Uterus (tissue), 4 donors: ENCODE results near the gene FBXL22. TPM values are rescaled to one million over a fixed set of nuclear protein-coding genes. Genes with fewer than 3 reads are reported as not detected.

Experiments
- DNase-seq, 2 donors: peaks; one replicate each; pipeline ENCODE4 v3.0.0-alpha.2; 2019 to 2020
- H3K27ac ChIP-seq, 2 donors: fragments of 200-600 bp; sonication (generic); 1 replicate in 1 of 2; 2 replicates in 1 of 2; pipeline ENCODE4 v1.5.1; 2016 to 2018
- H3K27me3 ChIP-seq, 2 donors: fragments of 200-600 bp; sonication (generic); one replicate each; pipeline ENCODE4 v1.5.1; 2018 to 2019; ENCODE audit warnings: control low read depth in 1 of 2
- H3K36me3 ChIP-seq, 2 donors: fragments of 200-600 bp; sonication (generic); one replicate each; pipeline ENCODE4 v1.5.1; 2019; ENCODE audit warnings: control low read depth in 1 of 2
- H3K4me1 ChIP-seq, 2 donors: fragments of 200-600 bp; sonication (generic); one replicate each; pipeline ENCODE4 v1.5.1; 2018 to 2019; ENCODE audit warnings: control low read depth in 1 of 2
- H3K4me3 ChIP-seq, 2 donors: fragments of 200-600 bp; sonication (generic); 1 replicate in 1 of 2; 2 replicates in 1 of 2; pipeline ENCODE4 v1.5.1; 2018 to 2019; ENCODE audit warnings: mild to moderate bottlenecking in 1 of 2
- H3K9me3 ChIP-seq, 2 donors: fragments of 200-600 bp; sonication (generic); one replicate each; pipeline ENCODE4 v1.5.1; 2019; ENCODE audit warnings: control low read depth in 1 of 2
- CTCF ChIP-seq, 4 experiments: fragments of 200-600 bp in 2 of 4; fragments of 450-650 bp in 2 of 4; sonication (generic) in 2 of 4; IDR thresholded peaks; one replicate each; pipeline ENCODE4 v1.5.1; 2016 to 2019; ENCODE audit warnings: antibody characterized with exemption in 4 of 4, mild to moderate bottlenecking in 2 of 4, moderate library complexity in 1 of 4
- POLR2A ChIP-seq, 2 donors: fragments of 450-650 bp; IDR thresholded peaks; one replicate each; pipeline ENCODE4 v1.6.1; 2016; ENCODE audit warnings: antibody characterized with exemption in 2 of 2, mild to moderate bottlenecking in 1 of 2, moderate library complexity in 1 of 2
- intact Hi-C: fragments of 100-400 bp; cut with DNase I; formaldehyde crosslinking; loops from one replicate; pipeline ENCODE4 v1.15.1; 2023; ENCODE audit warnings: low total_unique reads
- total RNA-seq, 4 donors: library from RNA; depleted of rRNA in 3 of 4; stranded (reverse); fragments of >200 nt in 3 of 4; gene quantifications; one replicate each; pipeline versions ENCODE4 v1.1.0 to v1.2.4, GENCODE V29; 2014 to 2023
- donor health status: DM: yes; HTN: yes; CAD: no.

Gene FBXL22
- total RNA-seq, 4 donors from 2014 or later: 5.0 to 44.1 (median 25.2) TPM

GRCh38 chr15:63582179-63582578 is 15.0 kb upstream of the FBXL22 start:
- Histone ChIP-seq H3K27me3 (no peaks in the 10 kb centered on the region), H3K4me1 (no peaks in the 10 kb centered on the region), H3K36me3 (no peaks in the 10 kb centered on the region), H3K27ac (no peak overlapping the region), H3K4me3 (no peak overlapping the region), H3K9me3 (no peaks in the 10 kb centered on the region)
- DNase-seq: no peak
- intact Hi-C loops: no loop called here
- TF ChIP-seq POLR2A (IDR thresholded peaks at IDR 0.05): no peak

GRCh38 chr15:63582718-63583426 is 14.3 kb upstream of the FBXL22 start:
- no peaks in the 10 kb centered on the region for H3K27me3 ChIP-seq
- no peak overlapping the region for H3K4me3 ChIP-seq
- DNase-seq: no peak
- intact Hi-C loops: no loop called here
- no peaks in the 10 kb centered on the region for H3K9me3 ChIP-seq
- no peaks in the 10 kb centered on the region for H3K4me1 ChIP-seq
- TF ChIP-seq CTCF (IDR thresholded peaks at IDR 0.05): no peak
- TF ChIP-seq POLR2A (IDR thresholded peaks at IDR 0.05): no peak
- no peak overlapping the region for H3K27ac ChIP-seq
- H3K36me3 ChIP-seq: no peaks in the 10 kb centered on the region

GRCh38 chr15:63586790-63587189 is 10.4 kb upstream of the FBXL22 start:
- TF ChIP-seq CTCF (IDR thresholded peaks at IDR 0.05) (no peak), POLR2A (IDR thresholded peaks at IDR 0.05) (no peak)

GRCh38 chr15:63587527-63587926 is 9.7 kb upstream of the FBXL22 start:
- H3K27ac ChIP-seq: no peak overlapping the region
- no peaks in the 10 kb centered on the region for H3K9me3 ChIP-seq
- H3K36me3 ChIP-seq: no peaks in the 10 kb centered on the region
- no peak overlapping the region for H3K4me3 ChIP-seq
- no peaks in the 10 kb centered on the region for H3K4me1 ChIP-seq
- no peak for TF ChIP-seq CTCF (IDR thresholded peaks at IDR 0.05)
- TF ChIP-seq POLR2A (IDR thresholded peaks at IDR 0.05): no peak
- H3K27me3 ChIP-seq: no peaks in the 10 kb centered on the region
- no peak for DNase-seq
- intact Hi-C loops: no loop called here

More at GRCh38 chr15:63586790-63587189, 10.4 kb upstream of the FBXL22 start:
- Histone ChIP-seq H3K9me3 (no peaks in the 10 kb centered on the region), H3K4me3 (no peak overlapping the region), H3K27me3 (no peaks in the 10 kb centered on the region), H3K27ac (no peak overlapping the region), H3K36me3 (no peaks in the 10 kb centered on the region), H3K4me1 (no peaks in the 10 kb centered on the region)
- intact Hi-C loops: no loop called here
- no peak for DNase-seq

- no peak overlapping the region for H3K4me3 ChIP-seq
- no peak for TF ChIP-seq CTCF (IDR thresholded peaks at IDR 0.05)
- no peak for TF ChIP-seq POLR2A (IDR thresholded peaks at IDR 0.05)
- no peaks in the 10 kb centered on the region for H3K27me3 ChIP-seq
- no peaks in the 10 kb centered on the region for H3K9me3 ChIP-seq
- H3K27ac ChIP-seq: no peak overlapping the region
- H3K4me1 ChIP-seq: no peaks in the 10 kb centered on the region
- intact Hi-C loops: no loop called here
- no peaks in the 10 kb centered on the region for H3K36me3 ChIP-seq
- DNase-seq: no peak
Observed at GRCh38 chr15:63588826-63589225, 8.4 kb upstream of the FBXL22 start.
